ENCODE data around the gene GAGE10.
"Not testable (repeated sequence)": the region's sequence is repeated elsewhere in the genome, so short reads cannot be mapped to it uniquely, and the experiment has no call there.

Gene GAGE10

GRCh38 chrX:49323735-49324134 lies 20.3 kb downstream of the GAGE10 start:
- not testable (repeated sequence) for H3K4me3 Mint-ChIP-seq; H3K4me1 Mint-ChIP-seq (ENCODE audit: low read depth); H3K36me3 Mint-ChIP-seq (ENCODE audit: low read depth); DNase-seq; H3K27me3 Mint-ChIP-seq; H3K27ac Mint-ChIP-seq; H3K9me3 Mint-ChIP-seq

GRCh38 chrX:49330421-49330820 lies 27.0 kb downstream of the GAGE10 start:
- H3K4me3 Mint-ChIP-seq; H3K36me3 Mint-ChIP-seq (ENCODE audit: low read depth); H3K27ac Mint-ChIP-seq; H3K9me3 Mint-ChIP-seq; H3K27me3 Mint-ChIP-seq; DNase-seq; H3K4me1 Mint-ChIP-seq (ENCODE audit: low read depth): not testable (repeated sequence)

GRCh38 chrX:49331282-49331681 lies 27.8 kb downstream of the GAGE10 start, which contains the start of gene GAGE13:
GAGE13 (plus strand) TSS chrX:49331582; CDS start chrX:49332738, 1,156 bp downstream.
- H3K4me3 Mint-ChIP-seq; DNase-seq; H3K4me1 Mint-ChIP-seq (ENCODE audit: low read depth); H3K27me3 Mint-ChIP-seq; H3K27ac Mint-ChIP-seq; H3K36me3 Mint-ChIP-seq (ENCODE audit: low read depth); H3K9me3 Mint-ChIP-seq: not testable (repeated sequence)

- not testable (repeated sequence) for H3K27ac Mint-ChIP-seq; H3K9me3 Mint-ChIP-seq; H3K4me3 Mint-ChIP-seq; H3K4me1 Mint-ChIP-seq (ENCODE audit: low read depth); H3K36me3 Mint-ChIP-seq (ENCODE audit: low read depth); H3K27me3 Mint-ChIP-seq
- DNase-seq: peak; percentile 45
Observed at GRCh38 chrX:49331841-49332240, 28.4 kb downstream of the GAGE10 start.

DNA sequence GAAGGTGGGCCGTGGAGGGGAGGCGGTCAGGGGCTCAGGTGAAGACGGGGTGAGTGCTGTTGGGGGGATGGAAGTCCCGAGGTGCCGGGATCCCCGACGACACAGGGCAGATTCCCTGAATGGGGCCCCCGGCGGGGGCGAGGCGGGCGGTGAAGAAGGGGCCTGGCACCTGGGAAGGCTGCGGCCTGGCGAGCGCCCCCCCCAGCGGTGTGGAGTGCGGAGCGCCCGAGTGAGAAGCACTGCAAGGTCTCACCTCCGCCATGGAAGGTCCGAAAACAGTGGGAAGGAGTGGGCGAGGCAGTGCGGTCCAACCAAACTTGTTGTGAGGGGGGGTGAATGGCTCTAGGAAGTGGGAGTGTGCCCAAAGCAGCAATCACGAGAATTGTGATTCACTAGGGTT lies 38.0 kb downstream of the GAGE10 start:
- H3K27ac Mint-ChIP-seq; H3K27me3 Mint-ChIP-seq; H3K4me1 Mint-ChIP-seq (ENCODE audit: low read depth); H3K36me3 Mint-ChIP-seq (ENCODE audit: low read depth); H3K4me3 Mint-ChIP-seq; H3K9me3 Mint-ChIP-seq; DNase-seq: not testable (repeated sequence)

GRCh38 chrX:49344496-49345175 lies 41.2 kb downstream of the GAGE10 start:
- H3K4me3 Mint-ChIP-seq; H3K27me3 Mint-ChIP-seq; DNase-seq; H3K36me3 Mint-ChIP-seq (ENCODE audit: low read depth); H3K27ac Mint-ChIP-seq; H3K9me3 Mint-ChIP-seq; H3K4me1 Mint-ChIP-seq (ENCODE audit: low read depth): not testable (repeated sequence)

DNA sequence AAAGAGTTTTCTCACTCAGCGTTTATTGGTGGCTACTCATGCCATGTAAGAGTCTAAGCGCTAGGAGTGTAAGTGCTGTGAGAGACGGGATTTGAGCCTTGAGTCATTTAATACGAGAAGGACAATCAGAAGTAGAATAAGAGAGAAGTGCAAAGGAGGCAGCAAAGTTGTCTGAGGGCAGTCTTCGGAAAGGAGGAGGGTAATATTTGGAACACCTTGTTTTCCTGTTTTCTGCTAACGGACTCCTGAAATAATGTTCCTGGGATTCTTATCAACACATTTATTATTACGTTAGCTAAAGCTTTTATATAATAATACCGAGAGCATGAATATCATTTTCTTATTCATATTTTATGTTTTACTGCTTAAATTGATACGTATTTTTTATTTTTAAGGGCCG lies 42.0 kb downstream of the GAGE10 start:
- not testable (repeated sequence) for H3K4me3 Mint-ChIP-seq

DNA sequence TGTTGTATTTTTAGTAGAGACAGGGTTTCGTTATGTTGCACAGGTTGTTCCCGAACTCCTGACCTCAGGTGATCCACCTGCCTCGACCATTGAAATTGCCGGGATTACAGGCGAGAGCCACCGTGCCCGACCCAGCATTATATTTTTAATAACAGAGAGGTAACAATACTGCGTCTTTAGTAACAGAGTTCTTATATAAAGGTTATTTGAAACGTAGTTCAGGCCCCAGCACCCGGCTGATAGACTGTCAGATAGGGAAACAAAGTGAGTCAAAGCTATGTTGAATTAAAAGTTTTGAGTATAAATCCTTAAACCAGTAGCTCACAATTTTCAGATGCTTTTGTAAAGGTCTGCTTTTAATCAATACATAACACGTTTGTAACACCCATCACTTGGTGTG lies 42.7 kb downstream of the GAGE10 start:
- not testable (repeated sequence) for H3K4me1 Mint-ChIP-seq (ENCODE audit: low read depth); H3K9me3 Mint-ChIP-seq; H3K27me3 Mint-ChIP-seq; H3K36me3 Mint-ChIP-seq (ENCODE audit: low read depth); H3K4me3 Mint-ChIP-seq; DNase-seq; H3K27ac Mint-ChIP-seq

More for the DNA sequence above, 42.0 kb downstream of the GAGE10 start:
- H3K4me1 Mint-ChIP-seq (ENCODE audit: low read depth); H3K27ac Mint-ChIP-seq; DNase-seq; H3K27me3 Mint-ChIP-seq; H3K36me3 Mint-ChIP-seq (ENCODE audit: low read depth); H3K9me3 Mint-ChIP-seq: not testable (repeated sequence)

Measured in activated T-cell treated with anti-CD3 and anti-CD28 coated beads, Interleukin-2, amount 50 U/mL, for 24 hours (primary cell).